Fibroblast of skin of scalp (primary cell): ENCODE results near the gene LOC128125822.
A peak's percentile ranks its signal among the peaks of the same experiment; 100 is the strongest.

Source experiments
- DNase-seq: peaks from one replicate; pipeline ENCODE4 v3.0.0-alpha.2; 2013

The LOC128125822 gene

GRCh38 chr6:63558278-63558677 lies 14.0 kb upstream of the LOC128125822 start:
- DNase-seq, result no peak

- DNase-seq, result peak; percentile 18
Measured at GRCh38 chr6:63560801-63561287, 11.4 kb upstream of the LOC128125822 start.

- DNase-seq, result no peak
Measured at GRCh38 chr6:63561288-63561687, 11.0 kb upstream of the LOC128125822 start.

GRCh38 chr6:63563235-63563634 lies 9.0 kb upstream of the LOC128125822 start:
- DNase-seq, result no peak

DNA sequence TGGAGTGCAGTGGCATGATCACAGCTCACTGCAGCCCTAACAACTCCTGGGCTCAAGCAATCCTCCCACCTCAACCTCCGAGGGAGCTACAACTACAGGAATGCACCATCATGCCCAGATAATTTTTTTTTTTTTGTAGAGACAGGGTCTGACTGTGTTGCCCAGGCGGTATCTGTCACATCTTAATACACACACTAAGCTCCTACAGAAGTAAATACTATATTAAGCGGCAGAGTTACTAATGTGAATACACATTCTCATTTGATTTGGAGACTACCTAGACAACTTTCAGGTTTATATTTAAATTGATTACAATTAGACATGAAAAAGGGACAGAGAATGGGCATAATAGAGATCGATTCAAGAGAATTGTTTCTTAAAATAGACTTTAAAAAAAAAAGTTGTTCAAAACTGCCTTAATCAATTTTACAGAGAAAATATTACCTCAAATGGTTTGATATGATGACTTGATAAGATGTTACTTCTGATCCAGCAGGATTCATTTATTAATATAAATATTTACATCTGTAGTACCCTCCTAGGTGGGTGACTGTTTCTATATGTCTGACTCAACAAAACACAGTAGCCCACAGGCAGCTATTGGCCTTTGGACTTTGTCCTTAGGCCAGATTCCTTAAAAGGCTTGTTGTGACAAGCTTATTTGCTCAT lies 7.1 kb upstream of the LOC128125822 start:
- DNase-seq, result no peak

- peak; percentile 67 for DNase-seq
Measured at GRCh38 chr6:63565727-63566596, 6.3 kb upstream of the LOC128125822 start.

- DNase-seq, result no peak
Measured at GRCh38 chr6:63567966-63568365, 4.3 kb upstream of the LOC128125822 start.

- peak; percentile 52 for DNase-seq
Measured at GRCh38 chr6:63571361-63572043, 778 bp upstream of the LOC128125822 start.

- DNase-seq, result no peak
Measured at GRCh38 chr6:63572747-63573075, 431 bp downstream of the LOC128125822 start.

DNA sequence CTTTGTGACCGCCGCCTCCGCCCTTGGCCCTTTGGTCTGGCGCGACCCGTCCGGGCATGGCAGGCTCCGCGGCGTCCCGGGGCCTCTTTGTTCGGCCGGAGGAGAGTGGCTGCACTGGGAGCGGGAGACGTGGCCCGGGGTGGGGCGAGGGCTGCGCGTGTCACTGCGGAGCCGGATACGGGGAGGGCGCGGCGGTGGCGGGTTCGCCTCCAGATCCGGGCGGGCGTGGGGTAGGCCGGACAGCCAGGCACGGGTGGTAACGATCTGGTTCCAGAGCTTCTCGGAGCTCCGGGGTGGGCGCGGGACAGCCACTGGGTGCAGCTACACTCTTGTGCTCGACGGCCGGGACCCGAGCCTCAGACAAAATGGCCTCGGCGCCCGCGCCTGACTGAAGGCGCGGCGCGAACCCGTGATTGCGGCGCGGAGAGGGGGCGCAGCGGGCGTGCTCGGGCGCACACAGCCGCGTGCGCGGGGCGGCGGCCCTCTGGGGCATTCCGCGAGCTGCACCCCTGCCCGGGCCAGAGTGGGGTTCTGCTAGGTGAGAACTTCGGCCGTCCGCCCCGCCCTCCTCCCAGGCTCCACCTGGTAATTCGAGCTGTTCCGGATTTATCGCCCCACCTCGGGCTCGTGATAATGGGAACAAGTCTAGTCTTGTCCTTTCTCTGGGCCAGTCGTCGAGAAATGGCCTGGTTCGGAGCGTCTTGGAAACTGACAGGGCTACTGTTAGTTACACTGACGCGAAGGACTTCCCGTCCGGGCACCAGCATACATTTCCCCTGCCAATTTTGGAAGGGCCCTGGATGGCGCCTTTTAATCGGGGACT lies 1.0 kb downstream of the LOC128125822 start:
- DNase-seq, result peak; percentile 63

DNA sequence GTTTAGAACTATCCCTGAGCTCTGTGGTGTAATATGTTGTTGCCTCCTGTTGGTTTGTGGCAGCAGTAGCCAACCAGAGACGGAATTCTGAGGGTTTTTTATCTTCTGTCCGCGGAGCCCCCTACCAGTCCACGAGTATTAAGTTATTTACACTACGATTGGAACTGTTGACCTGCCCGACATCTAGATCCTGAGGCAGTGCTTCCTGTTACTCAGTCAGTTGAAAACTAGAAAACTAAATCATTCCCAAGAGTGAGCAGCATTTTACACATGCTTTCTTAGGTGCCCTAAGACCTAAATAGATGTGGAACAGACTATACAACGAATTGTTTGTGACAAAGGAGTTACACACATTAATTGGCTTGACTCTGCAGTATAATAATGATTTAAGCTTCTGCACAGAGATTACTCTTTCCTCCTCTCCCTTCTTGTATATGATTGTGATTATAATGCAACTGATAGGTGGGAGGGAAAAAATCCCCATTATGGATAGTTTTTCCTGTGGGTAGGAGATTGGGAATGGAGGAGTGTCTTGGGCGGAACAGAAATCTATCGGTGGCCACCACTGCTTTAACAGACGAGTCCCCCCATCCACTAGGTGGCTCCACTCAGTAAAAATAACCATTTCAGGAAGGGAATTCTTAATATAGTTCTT lies 1.7 kb downstream of the LOC128125822 start:
- DNase-seq, result peak; percentile 63

DNA sequence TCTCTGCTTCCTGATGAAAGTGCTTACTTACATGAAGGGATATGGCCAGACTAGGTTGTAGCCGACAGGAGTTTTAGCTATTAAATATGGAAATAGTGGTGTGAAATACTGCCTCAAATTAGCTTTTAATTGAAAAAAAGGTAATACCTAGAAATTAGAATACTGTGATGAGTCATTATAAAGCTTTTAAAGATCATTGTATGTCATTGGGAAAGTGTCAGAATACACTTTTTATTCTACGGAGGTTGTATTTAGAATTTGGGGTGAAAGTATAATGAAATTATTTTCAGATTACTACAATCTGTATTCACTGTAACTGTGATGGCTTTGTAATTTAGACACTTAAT lies 2.2 kb downstream of the LOC128125822 start:
- no peak for DNase-seq

GRCh38 chr6:63576147-63576772 lies 4.0 kb downstream of the LOC128125822 start:
- no peak for DNase-seq

DNA sequence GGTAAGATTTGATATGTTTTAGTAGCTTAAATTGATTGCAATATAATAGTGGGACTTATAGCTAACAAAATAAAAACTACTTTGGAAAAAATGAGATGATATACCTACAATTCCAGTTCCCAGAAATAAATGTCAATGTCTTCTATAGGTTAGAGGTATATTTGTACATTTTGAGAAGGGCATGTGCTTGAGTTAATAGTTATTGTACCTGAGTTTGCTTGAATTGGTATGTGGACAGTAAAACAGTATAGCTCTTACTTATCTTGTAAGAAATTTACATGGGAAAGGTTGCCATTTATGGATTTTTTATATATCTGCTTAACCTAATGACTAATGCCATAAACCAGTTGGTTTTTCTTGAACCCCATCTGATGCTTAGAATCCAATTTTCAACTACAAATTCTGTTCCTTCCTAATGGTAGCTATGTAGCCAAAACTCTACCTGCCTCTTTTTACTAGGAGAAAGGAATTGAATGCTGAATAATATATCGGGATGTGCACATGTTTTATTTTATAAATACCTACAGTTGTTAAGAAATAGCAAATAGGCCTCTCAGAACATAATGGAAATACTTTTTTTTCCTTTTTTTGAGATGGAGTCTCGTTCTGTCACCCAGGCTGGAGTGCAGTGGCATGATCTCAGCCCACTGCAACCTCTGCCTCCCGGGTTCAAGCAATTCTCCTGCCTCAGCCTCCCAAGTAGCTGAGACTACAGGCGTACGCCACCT lies 4.9 kb downstream of the LOC128125822 start:
- DNase-seq, result no peak

DNA sequence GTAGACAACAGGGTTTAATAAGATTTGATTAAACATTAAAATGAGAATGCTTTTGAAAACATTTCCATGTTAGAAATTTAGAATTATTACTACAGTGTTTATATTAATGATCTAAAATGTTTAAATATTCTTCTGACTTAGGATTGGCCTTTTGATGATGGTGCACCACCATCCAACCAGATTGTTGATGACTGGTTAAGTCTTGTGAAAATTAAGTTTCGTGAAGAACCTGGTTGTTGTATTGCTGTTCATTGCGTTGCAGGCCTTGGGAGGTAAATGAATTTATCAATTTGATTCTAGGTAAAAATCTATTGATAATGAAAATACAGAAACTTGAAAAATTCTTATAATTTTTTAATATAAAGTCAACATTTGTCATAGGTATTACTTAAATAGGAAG lies 6.5 kb downstream of the LOC128125822 start:
- DNase-seq, result no peak

GRCh38 chr6:63579937-63580703 lies 7.8 kb downstream of the LOC128125822 start:
- DNase-seq, result no peak

DNA sequence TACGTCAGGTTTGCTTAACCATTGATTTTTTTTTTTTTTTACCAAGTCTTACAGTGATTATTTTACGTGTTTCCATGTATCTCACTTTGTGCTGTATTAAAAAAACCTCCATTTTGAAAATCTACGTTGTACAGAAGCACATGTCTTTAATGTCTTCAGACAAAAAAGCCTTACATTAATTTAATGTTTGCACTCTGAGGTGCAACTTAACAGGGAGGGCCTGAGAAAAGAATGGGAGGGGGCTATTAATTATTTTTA lies 8.4 kb downstream of the LOC128125822 start:
- no peak for DNase-seq

DNA sequence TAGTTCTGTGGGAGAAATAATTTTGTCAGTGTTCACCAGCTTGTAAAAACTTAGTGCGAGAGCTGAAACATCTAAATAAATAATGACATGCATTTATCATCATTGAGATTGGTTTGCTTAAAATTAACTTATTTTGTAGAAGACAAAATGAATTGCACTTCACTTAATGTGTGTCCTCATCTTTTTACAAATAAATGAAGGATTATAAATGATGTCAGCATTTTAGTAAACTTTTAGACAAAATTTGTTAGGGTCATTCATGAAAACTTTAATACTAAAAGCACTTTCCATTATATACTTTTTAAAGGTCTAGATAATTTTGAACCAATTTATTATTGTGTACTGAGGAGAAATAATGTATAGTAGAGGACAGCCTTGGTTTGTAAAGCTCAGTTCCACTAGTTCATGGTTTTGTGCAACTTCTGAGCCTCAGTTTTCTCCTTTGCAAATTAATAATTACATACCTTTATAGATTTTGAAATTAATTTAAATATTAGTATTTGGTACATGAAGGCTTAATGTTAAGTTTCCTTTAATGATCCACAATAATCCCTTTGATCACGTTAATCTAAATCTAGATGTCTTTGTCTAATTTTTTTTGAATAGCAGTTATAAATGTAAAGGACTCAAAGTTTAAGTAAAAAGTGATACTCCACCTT lies 9.2 kb downstream of the LOC128125822 start:
- no peak for DNase-seq

GRCh38 chr6:63582579-63583231 lies 10.4 kb downstream of the LOC128125822 start:
- no peak for DNase-seq
